DMS53 (cell line): ENCODE data around the gene CDKAL1.
"Not testable (repeated sequence)": the region's sequence is repeated elsewhere in the genome, so short reads cannot be mapped to it uniquely, and the experiment has no call there.

ENCODE experiments used
- DNase-seq: peaks from one replicate; lab custom pipeline; 2025; lab: John Stamatoyannopoulos, UW

Gene CDKAL1

DNA sequence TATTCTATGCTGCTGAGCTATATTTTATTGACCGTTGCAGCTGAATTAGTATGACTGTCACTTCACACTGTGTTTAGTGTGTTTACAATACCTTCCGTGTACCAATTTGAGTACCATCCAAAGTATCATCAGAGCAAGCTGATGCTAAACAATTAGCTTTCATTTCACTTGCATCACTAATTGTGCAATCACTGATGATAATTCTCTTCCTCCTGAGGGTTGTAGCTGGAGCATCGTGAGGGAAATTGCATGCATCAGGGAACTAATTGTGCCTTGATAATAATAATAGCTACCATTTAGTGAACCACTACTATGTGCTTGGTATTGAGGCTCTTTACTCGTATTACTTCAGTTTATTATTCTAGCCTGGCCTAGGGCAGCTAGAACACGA lies 674.5 kb downstream of the CDKAL1 start:
- DNase-seq: no peak

DNA sequence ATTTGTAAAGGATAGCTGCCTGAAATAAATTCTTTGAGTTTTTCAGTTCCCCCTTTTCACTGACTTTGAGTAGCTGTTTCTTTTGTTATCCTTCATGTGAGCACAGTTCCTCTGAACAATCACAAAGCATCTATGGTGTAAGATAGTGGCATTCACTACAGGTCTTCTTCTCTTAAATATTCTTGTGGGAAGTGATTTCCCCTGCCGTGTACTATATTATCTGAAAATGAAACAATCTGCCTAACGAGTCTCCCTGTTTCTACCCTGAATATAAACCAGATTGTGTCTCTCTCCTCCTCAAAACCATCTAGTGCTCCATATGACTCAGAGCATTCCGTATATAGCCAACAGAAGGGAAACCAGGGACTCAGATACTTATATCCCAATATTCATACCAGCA lies 679.2 kb downstream of the CDKAL1 start:
- no peak for DNase-seq

DNA sequence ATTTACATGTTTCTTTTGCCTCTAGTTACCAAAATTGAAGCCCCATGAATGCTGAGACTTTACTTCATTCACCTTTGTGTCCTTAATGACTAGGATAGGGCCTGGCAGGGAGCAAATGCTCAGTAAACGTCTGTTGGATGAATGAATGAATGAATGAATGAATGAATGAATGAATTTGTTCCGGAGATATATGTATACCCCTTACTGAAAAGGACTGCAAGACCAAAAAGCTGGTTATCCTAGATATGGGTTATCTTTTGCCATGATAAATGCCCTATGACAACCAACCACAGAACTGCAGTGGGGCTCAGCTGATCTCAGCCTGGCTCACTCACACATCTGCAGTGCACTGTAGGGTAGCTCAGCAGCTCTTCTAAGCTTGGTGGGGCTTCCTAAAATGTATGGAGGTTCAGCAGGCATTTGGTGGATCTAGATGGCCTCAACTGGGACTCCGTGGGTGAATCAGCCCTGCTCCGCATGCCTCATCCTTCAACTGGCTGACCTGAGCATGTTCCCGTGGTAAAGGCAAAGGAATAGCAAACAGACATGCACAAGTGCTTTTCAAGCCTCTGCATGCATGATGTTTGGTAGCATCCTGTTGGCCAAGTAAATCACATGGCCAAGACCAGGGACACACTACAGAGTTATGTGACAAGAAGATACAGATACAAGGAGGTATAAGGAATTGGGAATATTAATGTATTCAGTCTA lies 680.6 kb downstream of the CDKAL1 start:
- DNase-seq: no peak

DNA sequence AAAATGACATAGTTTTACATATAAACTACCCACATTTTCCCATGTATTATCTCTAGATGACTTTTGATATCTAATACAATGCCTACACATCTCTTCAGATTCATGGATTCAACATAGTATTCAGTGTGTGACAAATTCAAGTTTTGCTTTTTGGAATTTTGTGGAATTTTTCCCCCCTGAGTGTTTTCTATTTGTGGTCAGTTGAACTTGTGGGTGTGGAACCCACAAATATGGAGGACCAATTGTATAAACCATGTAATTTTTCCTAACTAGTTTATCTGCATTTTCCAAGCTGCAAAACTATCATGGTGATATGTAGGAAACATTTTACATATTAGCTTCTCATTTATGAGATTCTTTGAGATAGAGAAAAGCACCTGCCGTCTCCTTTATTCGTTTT lies 685.0 kb downstream of the CDKAL1 start:
- no peak for DNase-seq

DNA sequence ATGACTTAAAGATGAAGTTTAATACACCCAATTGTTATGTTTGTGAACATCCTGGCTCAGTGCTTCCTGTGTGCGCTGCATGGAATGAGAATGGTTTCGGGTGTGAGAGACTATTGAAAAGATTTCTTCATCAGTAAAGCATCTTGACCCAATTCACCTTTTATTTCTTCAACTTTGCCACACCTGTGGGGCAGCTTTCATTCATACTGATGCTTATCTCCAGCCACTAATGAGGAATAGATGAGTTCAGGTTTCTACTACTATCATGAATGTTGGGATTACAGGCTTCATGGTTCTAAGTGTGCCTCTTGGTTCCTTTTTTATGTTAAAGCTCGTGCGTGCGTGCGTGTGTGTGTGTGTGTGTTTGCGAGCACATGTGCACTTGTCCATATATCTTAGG lies 685.6 kb downstream of the CDKAL1 start:
- no peak for DNase-seq

DNA sequence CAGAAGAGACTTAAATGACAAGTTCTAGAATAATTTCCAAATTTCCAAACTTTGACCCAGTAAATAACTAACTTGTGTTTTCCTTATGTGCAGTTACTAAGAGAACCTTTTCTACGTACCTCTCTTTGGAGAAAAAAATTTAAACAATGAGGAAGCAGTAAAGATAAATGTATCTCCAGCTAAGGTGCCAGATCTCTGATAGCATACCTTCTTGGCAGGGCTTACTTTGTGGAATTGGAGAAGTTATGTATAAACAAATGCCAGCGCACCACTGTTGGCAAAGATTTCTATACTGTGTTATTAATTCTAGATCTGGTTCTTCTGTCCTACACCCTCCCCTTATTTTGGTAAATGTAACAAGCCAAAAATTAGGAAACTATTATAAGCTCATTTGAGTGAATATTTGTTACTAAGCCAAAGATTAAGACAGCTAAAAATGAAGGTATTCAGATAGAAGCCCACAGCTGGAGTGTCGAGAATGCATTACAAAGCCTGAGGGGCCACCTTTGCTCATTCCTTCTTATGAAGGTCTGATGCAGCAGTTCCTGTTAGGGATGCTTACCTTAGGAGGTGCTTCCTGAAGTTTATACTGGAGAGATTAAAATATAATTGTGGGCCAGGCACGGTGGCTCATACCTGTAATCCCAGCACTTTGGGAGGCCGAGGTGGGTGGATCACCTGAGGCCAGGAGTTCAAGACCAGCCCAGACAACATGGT lies 686.2 kb downstream of the CDKAL1 start:
- DNase-seq: no peak

DNA sequence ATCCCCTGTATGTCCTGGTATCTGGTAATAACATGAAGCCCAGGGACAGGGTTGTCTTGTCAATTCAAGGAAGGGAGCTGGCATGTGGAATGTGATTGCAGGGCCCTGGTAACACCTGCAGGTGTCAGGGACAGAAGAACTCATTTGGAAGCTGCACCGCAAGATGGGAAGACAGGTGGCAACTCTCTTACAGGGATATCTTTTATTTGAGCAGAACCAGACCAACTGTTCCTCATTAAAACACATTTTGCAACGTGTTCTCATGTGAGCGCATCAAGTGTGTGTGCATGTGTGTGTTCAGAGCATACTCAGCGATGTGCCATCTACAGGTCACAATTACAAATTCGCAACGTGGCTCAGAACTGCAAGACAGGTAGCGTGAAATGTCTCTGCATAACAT lies 688.4 kb downstream of the CDKAL1 start:
- no peak for DNase-seq

DNA sequence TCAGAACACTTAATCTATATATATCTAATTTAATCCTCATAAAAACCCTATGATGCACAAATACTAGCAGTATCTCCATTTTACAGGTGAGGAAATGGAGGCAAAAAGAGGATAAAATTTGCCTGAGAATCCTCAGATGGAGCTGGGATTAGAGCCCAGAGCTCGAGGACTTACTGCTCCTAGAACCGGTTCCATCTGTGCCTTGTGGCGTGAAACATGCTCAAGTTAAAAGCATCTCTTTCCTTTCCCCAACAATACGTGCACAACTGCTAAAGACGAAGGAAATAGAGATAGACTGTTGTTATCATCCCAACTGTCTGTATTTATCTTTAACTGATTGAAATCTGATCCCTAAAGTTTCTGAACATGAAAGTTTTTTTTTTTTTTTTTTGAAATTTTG lies 691.7 kb downstream of the CDKAL1 start:
- no peak for DNase-seq

DNA sequence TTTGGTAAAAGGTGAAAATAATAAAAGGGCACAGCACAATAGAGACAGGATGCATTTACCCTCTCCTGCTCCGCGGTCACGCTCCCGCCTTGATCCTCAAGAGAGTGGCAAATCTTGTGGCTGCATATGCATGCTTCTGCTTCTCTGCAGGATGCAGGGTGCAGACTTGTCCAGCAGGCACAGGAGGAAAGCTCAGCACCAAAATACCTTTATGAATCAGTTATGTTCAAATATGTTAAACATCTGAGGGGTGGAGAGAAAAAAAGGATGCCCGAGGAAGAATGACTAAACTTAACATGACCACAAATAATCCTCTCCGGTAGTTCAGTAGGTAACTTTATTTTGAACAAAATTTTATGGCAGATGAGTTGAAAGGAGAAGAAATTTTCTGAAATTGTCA lies 693.2 kb downstream of the CDKAL1 start:
- no peak for DNase-seq

DNA sequence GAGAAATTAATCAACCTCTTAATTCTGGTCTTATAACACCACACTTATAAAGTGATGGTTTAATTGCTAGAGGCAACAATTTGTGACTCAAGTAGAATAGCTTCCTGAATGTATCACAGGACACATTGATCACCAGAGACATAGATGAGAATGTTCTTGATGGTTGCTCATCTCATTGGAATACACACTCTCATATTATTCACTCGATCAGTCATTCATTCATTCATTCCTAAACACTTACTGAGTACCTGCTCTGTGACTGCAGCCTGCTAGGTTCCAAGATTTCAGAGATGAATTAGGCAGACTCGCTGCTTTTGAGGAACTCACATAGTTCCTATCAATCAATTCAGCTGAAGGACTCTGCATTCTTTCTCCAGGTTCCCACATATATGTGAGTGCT lies 694.2 kb downstream of the CDKAL1 start:
- DNase-seq: no peak

DNA sequence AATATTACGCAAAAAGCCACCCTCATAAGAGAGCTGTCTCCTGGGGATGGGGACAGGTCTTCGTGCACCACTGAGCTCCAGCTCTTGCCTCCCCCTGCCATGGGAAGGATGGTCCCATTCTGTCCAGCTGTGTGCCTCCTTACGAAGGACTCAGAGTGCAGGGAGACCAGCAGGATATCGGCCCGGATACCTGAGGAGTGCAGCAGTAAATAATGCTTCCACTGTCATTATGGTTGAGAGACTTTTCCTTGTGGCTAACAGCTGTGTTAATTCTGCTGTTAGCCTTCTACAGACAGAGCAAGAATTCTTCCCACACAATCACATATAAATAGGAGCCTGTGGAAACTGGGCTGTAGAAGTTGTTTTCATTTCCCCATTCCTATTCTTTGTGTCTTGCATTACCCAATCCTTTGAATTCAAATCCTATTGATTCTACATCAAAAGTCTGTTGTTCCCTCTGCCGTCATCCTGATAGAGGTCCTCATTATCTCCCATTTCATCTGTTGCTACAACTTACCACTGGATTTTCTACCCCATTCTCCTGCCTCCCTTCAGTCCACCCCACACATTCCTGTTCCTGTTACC lies 694.7 kb downstream of the CDKAL1 start:
- no peak for DNase-seq

DNA sequence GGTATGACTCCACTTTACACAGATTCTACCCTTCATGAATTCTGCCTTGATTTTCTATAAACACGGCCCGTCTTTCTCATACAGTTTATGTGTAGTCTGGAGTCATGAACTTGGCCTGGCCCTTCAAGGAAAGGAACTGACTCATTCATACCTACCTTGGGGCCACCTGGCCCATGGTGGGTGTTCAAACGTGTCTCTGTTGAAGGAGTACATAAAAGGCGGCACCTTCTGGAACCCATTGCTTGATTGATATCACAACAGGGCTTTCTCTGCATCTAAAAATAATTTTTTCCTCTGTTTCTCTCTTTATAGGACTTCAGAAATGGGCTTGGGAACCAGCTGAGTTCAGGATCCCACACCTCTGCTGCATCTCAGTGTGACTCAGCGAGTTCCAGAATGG lies 696.3 kb downstream of the CDKAL1 start:
- no peak for DNase-seq

DNA sequence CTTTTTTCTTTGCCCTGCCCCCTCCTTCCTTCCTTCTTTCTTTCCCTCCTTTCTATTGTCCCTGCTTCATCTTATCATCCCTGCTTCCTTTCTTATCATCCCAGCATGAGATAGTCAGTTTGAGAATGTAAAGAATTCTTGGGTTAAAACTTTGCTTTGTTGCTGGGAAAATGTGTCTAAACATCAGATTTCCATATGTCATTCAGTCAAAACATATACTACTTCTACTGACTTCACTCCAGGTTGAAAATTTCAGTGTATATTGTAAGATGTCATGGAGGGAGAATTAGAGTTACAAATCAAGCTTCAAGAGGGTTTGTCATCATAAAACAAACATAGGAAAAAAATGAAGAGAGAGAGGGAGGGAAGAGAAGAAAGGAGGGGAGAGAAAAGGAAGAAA lies 700.9 kb downstream of the CDKAL1 start:
- no peak for DNase-seq

DNA sequence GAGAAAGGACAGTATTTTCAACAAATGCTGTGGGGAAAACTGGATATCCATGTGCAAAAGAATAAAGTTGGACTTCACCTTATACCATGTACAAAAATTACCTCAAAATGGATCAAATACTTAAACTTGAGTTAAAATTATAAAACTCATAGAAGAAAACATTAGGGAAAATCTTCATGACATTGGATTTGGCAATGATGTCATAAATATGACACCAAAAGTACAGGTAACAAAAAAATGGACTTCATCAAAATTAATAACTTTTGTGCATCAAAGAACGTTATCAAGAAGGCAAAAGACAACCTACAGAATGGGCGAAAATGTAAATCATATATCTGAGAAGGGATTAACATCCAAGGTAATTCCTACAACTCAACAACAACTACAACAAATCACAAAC lies 704.0 kb downstream of the CDKAL1 start:
- DNase-seq: no peak

DNA sequence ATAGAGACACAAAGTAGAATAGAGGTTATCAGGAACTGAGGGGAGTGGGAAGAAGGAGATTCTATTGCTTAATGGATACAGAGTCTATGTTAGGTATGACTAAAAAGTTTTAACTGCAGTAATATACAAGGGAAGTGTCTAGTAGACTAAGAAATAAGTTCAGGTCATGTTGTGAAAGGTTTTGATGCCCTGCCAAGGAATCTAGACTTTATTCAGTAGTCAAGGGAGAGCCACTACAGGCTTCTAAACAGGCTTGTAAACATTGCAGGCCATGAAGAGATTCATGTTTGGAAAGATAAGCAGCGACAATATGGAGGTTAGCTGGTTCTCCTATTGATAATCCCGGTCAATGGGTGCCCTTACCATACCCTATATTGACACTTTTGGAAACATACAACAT lies 706.5 kb downstream of the CDKAL1 start:
- DNase-seq: no peak

DNA sequence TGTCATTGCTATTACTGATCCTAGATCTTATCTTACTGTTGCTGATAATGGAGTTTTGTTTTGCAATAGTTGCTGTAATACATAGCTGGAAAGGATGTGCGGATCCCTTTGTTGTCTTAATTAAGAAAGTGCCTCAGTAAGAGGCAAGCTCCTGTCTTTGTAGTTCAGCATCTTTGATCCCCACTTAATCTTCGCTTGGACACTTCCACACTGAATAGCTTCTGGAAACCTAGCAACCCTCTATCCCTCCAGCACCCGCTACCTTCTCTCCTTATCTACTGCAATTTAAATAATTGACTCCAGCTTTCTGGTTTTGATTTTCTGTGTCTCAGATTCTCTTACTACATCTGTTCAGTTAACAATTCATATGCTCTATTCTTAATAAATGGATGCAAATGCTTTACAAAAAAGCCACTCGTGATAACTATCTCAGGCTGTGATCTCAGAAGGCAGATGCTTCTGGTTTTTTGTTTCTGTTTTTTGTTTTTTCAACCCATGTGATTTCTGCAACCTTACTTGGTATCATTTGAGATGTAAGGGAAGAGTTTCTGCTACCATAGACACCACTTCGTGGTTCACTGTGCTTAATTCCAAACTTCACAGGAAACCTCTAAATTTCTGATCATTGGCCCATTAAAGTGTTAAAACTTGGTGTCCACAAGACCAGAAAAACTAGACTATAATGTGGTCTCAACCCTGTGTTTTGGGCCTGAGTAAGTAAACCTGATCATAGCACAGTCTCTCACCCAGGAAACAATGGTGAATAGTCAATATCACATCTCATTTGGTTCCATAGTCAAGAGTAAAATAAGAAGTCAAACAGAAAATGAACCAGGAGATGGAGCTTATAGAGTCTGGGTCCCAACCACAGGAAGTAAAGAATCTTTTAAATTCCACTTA lies 707.2 kb downstream of the CDKAL1 start:
- no peak for DNase-seq

DNA sequence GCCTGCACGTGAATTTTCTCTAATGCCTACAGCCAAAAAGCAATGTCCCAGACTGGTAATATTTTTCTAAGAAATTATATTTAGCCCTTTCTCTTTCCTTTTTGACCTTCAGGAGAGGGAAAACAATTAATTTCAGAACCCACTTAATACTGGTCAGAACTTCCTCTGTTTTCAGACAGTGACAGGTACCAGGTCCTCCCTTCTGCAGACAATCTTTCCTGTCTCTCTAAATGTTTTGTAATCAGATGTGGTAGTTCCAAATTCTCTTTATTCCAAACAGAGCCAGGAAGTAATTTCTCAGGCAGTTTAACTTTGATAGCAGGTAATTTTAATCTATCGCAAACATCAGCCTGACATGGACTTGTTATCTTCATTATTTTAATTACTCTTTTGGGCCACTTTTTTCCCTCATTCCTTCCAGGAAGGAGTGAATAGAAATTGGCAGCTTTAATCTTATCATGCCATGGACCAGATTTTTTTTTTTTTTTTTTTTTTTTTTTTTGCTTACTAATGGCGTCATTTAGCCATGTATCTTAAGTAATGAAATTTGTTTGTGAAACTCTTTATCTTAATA lies 710.7 kb downstream of the CDKAL1 start:
- no peak for DNase-seq

DNA sequence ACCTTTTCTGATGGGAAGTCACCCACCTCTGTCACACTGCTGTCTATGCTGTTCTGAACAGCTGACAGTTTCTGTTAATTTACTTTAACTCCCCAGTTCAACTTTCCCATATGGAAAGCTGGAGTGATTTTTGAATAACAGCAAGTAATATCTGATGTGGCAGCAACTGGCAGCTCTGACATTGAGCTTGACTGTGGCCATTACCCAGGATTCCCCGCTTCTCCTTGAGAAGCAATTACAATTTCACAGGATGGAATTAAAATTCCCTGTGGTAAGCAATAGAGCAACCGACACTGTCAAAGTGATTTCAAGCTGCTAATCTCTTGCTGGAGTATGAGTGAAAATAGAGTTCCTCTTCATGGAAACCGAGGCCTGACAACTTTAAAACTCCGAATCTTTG lies 711.2 kb downstream of the CDKAL1 start:
- DNase-seq: no peak

DNA sequence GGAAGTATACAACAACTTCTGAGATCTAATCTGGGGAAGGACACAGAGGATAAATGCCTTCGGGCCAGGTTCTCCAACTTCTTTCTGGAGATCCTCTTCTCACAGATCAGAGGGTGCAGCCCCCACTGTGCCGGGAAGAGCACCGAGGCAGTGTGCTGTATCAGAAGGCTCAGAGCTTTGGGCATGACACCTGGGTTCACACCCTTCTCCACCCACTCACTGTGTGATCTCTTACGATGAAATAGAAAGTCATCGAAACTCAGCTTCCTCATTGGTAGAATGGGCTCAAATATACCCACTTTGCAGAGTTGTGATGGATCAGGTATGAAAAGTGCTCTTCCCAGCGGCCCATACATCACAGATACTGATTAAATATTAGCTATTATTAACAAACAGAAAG lies 711.8 kb downstream of the CDKAL1 start:
- no peak for DNase-seq

DNA sequence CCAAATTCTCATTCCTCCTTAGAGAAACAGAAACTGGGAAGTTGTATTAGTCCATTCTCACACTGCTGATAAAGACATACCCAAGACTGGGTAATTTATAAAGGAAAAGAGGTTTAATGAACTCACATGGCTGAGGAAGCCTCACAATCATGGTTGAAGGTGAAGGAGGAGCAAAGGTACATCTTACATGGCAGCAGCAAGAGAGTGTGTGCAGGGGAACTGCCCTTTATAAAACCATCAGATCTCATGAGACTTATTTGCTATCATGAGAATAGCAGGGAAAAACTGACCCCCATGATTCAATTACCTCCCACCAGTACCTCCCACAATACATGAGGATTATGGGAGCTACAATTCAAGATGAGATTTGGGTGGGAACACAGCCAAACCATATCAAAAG lies 720.2 kb downstream of the CDKAL1 start:
- not testable (repeated sequence) for DNase-seq

DNA sequence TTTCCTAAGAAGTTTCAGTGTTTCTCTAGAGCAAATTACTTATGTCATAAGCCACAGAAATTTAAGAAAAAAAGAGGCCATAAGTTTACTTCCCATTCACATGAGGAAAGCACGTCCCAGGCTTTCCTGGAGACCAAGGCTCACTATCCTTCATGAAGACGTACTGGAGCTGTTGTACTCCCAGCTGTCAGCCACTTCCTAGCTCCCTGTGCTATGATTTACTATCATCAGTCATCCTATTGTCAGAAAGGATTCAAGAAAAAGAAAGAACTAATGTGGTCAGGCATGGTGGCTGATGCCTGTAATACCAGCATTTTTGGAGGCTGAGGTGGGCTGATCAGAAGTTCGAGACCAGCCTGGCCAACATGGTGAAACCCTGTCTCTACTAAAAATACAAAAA lies 721.9 kb downstream of the CDKAL1 start:
- DNase-seq: no peak

DNA sequence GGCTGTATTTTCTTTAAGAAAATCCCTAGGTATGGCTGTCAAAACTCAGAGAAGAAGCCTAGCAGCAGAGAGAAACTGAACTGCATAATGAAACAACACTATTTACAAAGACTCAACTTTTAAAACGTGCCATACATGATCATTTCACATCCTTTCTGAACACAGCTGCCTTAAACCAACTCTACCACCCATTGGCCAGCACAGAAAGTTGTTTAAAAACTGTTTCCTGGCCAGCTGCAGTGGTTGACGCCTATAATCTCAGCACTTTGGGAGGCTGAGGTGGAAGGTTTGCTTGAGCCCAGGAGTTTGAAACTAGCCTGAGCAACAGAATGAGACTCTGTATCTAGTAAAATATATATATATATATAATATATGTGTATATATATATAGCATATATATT lies 722.9 kb downstream of the CDKAL1 start:
- DNase-seq: no peak
